Measurements from ENCODE around the gene TOM1L2. TPM values are rescaled to one million over a fixed set of nuclear protein-coding genes. Genes with fewer than 3 reads are reported as not detected.
A peak's percentile ranks its signal among the peaks of the same experiment; 100 is the strongest.

TOM1L2 gene
- total RNA-seq, 4 donors from 2014 or later = 119 to 555 (median 155) TPM

DNA sequence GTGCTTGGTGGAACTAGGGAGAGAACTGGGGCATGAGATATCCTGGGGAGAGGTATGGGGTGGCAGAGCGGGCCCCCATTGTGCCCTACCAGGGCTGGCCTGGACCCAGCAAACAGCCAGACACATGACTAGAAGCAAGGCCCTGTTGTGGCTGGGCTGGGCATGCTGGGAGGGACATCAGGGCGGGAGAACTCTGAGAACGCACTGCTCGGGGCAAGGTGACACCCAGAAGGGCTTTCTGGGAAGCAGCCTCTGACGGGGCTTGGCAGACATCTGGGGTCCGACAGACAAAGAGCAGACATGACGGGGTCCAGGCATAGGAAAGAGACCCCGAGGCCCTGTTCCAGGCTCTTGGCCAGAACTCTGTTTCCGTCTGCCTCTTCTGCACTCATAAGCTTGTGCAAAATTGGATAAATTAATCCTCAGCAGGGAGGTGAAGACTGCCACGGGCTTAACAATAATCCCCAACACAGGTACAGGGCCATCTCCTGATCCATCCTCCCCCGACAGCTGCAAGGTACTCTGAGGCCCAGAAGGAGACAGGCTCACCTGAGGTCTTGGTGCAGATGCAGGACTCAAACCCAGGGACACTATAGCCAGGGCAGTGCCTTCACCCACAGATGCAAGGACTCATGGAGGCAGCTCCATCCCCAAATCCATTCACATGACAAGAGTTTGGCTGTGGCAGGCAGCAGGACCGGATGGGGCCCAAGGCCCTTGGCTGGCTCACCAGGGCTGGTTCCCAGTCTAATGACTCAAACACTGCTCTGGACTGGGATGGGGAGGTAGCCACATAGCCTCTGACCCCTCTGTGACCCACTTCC is 140.8 kb downstream of the TOM1L2 start:
- no peak for DNase-seq (ENCODE audit: low spot score in 2 of 2)
- 48 to 64% methylated on average over 12 of the region's 12 CpGs for WGBS, 2 donors
- no peak overlapping the region for H3K4me3 ChIP-seq (ENCODE audit: low read depth, poor library complexity, severe bottlenecking)
- TF ChIP-seq, protein P1, sequence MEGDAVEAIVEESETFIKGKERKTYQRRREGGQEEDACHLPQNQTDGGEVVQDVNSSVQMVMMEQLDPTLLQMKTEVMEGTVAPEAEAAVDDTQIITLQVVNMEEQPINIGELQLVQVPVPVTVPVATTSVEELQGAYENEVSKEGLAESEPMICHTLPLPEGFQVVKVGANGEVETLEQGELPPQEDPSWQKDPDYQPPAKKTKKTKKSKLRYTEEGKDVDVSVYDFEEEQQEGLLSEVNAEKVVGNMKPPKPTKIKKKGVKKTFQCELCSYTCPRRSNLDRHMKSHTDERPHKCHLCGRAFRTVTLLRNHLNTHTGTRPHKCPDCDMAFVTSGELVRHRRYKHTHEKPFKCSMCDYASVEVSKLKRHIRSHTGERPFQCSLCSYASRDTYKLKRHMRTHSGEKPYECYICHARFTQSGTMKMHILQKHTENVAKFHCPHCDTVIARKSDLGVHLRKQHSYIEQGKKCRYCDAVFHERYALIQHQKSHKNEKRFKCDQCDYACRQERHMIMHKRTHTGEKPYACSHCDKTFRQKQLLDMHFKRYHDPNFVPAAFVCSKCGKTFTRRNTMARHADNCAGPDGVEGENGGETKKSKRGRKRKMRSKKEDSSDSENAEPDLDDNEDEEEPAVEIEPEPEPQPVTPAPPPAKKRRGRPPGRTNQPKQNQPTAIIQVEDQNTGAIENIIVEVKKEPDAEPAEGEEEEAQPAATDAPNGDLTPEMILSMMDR (IDR thresholded peaks at IDR 0.05) = no peak
- no peak for TF ChIP-seq POLR2A (IDR thresholded peaks at IDR 0.05)
- intact Hi-C loops (cut with DNase I; ENCODE audit: low total_unique reads) = no loop called here

DNA sequence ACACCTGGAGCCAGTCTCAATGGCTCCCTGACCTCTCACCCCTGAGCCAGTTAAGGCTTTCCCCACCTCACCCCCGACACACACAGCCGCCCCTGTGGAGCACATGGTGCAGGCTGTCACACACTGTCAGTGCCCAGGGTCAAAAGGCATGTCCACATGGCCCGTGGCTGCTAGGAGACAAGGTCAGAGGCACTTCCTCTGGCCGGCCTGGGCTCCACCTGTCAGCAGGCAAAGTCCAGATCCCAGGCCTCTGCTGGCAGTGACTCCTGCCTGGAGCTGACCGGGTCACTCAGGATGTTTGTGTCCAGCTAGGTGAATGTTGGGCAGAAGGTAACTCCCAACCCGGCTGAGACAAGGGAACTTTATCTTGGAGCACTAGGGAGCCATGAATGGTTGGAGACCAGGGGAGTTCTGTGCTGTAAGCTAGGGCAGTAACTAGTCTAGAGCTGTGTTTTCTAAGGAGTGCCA is 141.4 kb downstream of the TOM1L2 start:
- 72 to 74% methylated on average over 6 of the region's 6 CpGs for WGBS, 2 donors
- intact Hi-C loops (cut with DNase I; ENCODE audit: low total_unique reads) = no loop called here
- no peak for DNase-seq (ENCODE audit: low spot score in 2 of 2)
- H3K4me3 ChIP-seq (ENCODE audit: low read depth, poor library complexity, severe bottlenecking) = no peak overlapping the region
- TF ChIP-seq, protein P1 (IDR thresholded peaks at IDR 0.05) = peak in 1 of 3 donors; percentile 15
- TF ChIP-seq POLR2A (IDR thresholded peaks at IDR 0.05) = no peak

DNA sequence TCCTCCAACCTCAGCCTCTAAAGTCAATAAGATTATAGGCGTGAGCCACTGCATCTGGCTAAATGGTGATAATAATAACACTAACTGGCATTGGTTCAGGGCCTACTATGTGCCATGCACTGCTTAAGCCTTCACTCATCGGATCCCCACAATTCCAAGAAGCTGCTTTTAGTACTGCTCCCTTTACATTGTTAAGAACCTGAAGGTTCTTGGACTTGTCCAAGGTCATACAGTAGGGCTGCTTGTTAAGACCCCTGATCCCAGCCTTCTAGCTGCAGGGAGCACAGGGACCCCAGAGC is 142.0 kb downstream of the TOM1L2 start:
- intact Hi-C loops (cut with DNase I; ENCODE audit: low total_unique reads) = no loop called here
- 100% methylated on average over 2 of the region's 2 CpGs for WGBS, 2 donors
- no peak for TF ChIP-seq POLR2A (IDR thresholded peaks at IDR 0.05)
- TF ChIP-seq, protein P1 (IDR thresholded peaks at IDR 0.05) = no peak
- no peak for DNase-seq (ENCODE audit: low spot score in 2 of 2)
- no peak overlapping the region for H3K4me3 ChIP-seq (ENCODE audit: low read depth, poor library complexity, severe bottlenecking)

DNA sequence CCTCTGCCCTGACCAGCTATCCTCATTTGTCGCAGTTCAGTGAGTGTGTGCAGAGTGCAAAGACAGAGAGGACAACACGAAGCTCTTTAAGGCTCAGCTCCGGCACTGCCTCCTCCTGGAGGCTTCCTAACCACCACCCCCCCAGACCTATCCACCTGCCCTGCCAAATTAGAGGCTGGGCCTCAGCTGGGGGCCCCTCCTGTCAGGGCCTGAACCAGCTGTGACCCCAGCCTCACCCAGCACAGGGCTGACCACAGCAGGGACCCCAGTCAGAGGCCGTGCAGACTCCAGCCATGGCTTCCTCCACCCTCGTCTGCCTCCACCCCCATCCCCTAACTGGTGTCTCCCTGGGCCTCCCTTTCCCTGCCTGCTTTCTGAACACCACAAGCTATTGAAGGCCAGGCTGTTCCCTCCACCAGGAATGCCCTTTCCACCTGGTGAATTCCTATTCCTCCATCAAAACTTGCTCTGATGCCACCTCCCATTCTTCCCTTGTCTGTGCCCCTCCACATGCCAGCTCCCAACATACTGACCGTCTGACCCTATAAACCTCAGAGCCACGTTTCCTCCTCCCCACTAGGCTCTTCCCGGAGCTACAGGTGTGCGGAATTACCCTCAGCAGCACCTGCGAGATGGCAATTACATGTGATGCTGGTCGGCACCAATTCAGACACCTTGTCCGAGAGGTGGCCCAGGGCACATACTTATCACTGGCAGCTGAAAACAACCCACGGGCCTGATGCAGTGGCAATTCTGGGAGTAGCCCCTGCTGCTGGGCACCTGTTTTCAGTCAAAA is 144.2 kb downstream of the TOM1L2 start:
- no peak for DNase-seq (ENCODE audit: low spot score in 2 of 2)
- no peak overlapping the region for H3K4me3 ChIP-seq (ENCODE audit: low read depth, poor library complexity, severe bottlenecking)
- TF ChIP-seq, protein P1 (IDR thresholded peaks at IDR 0.05) = no peak
- TF ChIP-seq POLR2A (IDR thresholded peaks at IDR 0.05) = no peak
- 76 to 80% methylated on average over 13 of the region's 13 CpGs for WGBS, 2 donors
- intact Hi-C loops (cut with DNase I; ENCODE audit: low total_unique reads) = no loop called here

DNA sequence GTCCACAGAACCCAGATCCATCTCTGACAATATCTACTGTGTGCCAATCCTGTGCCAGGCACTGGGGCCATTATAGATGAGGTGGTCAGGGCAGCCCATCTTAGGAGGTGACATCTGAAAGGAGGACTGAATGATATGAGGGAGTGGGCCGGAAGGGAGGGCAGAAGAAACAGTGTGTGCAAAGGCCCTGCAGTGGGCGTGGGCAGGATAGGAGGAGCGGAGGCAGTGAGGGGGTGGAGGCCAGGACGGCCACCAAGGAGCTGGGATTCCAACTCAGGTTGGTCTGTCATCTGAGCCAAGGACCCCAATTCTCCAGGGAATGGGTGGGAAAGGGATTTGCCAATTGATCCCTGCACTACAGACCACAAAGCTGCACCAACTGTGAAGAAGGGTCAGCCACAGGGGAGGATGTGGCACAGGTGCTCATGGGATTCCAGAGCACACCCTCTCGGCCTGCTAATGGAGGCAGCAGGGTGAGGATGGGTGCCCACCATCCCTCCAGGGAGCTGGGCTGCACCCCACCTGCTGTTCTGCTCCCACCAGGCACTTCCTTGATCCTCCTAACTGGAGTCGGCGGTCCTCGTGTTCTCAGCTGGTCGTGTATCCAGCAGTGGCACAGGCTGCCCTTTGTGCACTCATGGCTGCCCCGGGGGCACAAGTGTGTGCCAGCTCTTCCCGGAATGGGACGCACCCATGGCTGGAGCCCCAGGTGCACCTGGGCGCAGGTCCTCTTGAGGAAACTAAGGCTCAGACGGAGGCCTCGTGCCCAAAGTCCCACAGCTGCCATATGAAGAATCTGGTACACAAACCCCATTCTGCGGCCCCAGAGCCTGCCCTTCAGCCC is 145.0 kb downstream of the TOM1L2 start:
- no peak overlapping the region for H3K4me3 ChIP-seq (ENCODE audit: low read depth, poor library complexity, severe bottlenecking)
- WGBS, 2 donors = 45 to 78% methylated on average over 16 of the region's 16 CpGs
- TF ChIP-seq, protein P1 (IDR thresholded peaks at IDR 0.05) = no peak
- TF ChIP-seq POLR2A (IDR thresholded peaks at IDR 0.05) = no peak
- no peak for DNase-seq (ENCODE audit: low spot score in 2 of 2)
- intact Hi-C loops (cut with DNase I; ENCODE audit: low total_unique reads) = no loop called here

Data from lower leg skin (tissue), 4 donors.